GM23338 (cell line): ENCODE results near the gene JAKMIP2. TPM values are rescaled to one million over a fixed set of nuclear protein-coding genes. Genes with fewer than 3 reads are reported as not detected.

Experiments
- ETS1 ChIP-seq: IDR thresholded peaks from 2 replicates; pipeline ENCODE4 v1.6.1; 2016; ENCODE audit warnings: antibody characterized with exemption
- EZH2 ChIP-seq: fragments of 200-600 bp; sonication (generic); IDR thresholded peaks from one replicate; pipeline ENCODE4 v1.8.0; 2017; ENCODE audit warnings: antibody characterized with exemption, mild to moderate bottlenecking, low read depth; ENCODE audit not compliant: unreplicated experiment
- EZH2phosphoT487 ChIP-seq: fragments of 200-600 bp; sonication (generic); IDR thresholded peaks from one replicate; pipeline ENCODE4 v1.8.1; 2018; ENCODE audit warnings: antibody characterized with exemption; ENCODE audit not compliant: unreplicated experiment
- JUNB ChIP-seq: IDR thresholded peaks from one replicate; pipeline ENCODE4 v1.6.1; 2016; ENCODE audit warnings: antibody characterized with exemption; ENCODE audit not compliant: unreplicated experiment
- NANOG ChIP-seq: IDR thresholded peaks from 2 replicates; pipeline ENCODE4 v1.6.1; 2016; ENCODE audit warnings: antibody characterized with exemption, borderline replicate concordance
- POLR2AphosphoS5 ChIP-seq: IDR thresholded peaks from 2 replicates; pipeline ENCODE4 v1.6.1; 2016; ENCODE audit warnings: antibody characterized with exemption, low read depth
- STAT1 ChIP-seq: IDR thresholded peaks from one replicate; pipeline ENCODE4 v1.6.1; 2016; ENCODE audit warnings: antibody characterized with exemption; ENCODE audit not compliant: unreplicated experiment
- ZNF462 ChIP-seq: fragments of 250-450 bp; sonication (Bioruptor Pico); IDR thresholded peaks from 2 replicates; pipeline ENCODE4 v1.5.0; 2020; ENCODE audit warnings: mild to moderate bottlenecking, moderate library complexity
- polyA plus RNA-seq: library from polyadenylated mRNA; unstranded; fragments of >200 nt; fragmentation: Nextera tagmentation; extraction: Ambion mirVana; gene quantifications from 2 replicates; pipeline ENCODE4 v1.2.1, GENCODE V29; 2016
- total RNA-seq: library from RNA; depleted of rRNA; stranded (reverse); fragments of >200 nt; shearing (Covaris generic); gene quantifications from 2 replicates; pipeline ENCODE4 v1.2.3, GENCODE V29; 2014
- TF ChIP-seq, protein P1 (sequence below): IDR thresholded peaks from one replicate; pipeline ENCODE4 v1.6.1; 2018; ENCODE audit warnings: antibody characterized with exemption; ENCODE audit not compliant: unreplicated experiment
- TF ChIP-seq, protein P2 (sequence below), 2 experiments: fragments of 200-600 bp in 1 of 2; sonication (generic) in 1 of 2; conservative IDR thresholded peaks; 2 replicates each; pipeline versions ENCODE4 v1.5.1 to v1.6.1; 2016 to 2017; ENCODE audit warnings: antibody characterized with exemption in 2 of 2, low read depth in 2 of 2, mild to moderate bottlenecking in 2 of 2, moderate library complexity in 1 of 2

The JAKMIP2 gene
- total and polyA plus RNA-seq, 2 experiments from 2014 or later = 20.5 to 27.2 TPM

GRCh38 chr5:147779694-147780093 is 2.8 kb downstream of the JAKMIP2 start (continued):
- TF ChIP-seq ZNF462 (CRISPR knock-in tag) (no peak), STAT1 (no peak), JUNB (no peak), POLR2AphosphoS5 (no peak), EZH2 (no peak), NANOG (no peak), EZH2phosphoT487 (no peak), ETS1 (no peak)
- TF ChIP-seq, protein P1, sequence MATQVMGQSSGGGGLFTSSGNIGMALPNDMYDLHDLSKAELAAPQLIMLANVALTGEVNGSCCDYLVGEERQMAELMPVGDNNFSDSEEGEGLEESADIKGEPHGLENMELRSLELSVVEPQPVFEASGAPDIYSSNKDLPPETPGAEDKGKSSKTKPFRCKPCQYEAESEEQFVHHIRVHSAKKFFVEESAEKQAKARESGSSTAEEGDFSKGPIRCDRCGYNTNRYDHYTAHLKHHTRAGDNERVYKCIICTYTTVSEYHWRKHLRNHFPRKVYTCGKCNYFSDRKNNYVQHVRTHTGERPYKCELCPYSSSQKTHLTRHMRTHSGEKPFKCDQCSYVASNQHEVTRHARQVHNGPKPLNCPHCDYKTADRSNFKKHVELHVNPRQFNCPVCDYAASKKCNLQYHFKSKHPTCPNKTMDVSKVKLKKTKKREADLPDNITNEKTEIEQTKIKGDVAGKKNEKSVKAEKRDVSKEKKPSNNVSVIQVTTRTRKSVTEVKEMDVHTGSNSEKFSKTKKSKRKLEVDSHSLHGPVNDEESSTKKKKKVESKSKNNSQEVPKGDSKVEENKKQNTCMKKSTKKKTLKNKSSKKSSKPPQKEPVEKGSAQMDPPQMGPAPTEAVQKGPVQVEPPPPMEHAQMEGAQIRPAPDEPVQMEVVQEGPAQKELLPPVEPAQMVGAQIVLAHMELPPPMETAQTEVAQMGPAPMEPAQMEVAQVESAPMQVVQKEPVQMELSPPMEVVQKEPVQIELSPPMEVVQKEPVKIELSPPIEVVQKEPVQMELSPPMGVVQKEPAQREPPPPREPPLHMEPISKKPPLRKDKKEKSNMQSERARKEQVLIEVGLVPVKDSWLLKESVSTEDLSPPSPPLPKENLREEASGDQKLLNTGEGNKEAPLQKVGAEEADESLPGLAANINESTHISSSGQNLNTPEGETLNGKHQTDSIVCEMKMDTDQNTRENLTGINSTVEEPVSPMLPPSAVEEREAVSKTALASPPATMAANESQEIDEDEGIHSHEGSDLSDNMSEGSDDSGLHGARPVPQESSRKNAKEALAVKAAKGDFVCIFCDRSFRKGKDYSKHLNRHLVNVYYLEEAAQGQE = no peak
- TF ChIP-seq, protein P2, sequence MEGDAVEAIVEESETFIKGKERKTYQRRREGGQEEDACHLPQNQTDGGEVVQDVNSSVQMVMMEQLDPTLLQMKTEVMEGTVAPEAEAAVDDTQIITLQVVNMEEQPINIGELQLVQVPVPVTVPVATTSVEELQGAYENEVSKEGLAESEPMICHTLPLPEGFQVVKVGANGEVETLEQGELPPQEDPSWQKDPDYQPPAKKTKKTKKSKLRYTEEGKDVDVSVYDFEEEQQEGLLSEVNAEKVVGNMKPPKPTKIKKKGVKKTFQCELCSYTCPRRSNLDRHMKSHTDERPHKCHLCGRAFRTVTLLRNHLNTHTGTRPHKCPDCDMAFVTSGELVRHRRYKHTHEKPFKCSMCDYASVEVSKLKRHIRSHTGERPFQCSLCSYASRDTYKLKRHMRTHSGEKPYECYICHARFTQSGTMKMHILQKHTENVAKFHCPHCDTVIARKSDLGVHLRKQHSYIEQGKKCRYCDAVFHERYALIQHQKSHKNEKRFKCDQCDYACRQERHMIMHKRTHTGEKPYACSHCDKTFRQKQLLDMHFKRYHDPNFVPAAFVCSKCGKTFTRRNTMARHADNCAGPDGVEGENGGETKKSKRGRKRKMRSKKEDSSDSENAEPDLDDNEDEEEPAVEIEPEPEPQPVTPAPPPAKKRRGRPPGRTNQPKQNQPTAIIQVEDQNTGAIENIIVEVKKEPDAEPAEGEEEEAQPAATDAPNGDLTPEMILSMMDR (conservative IDR thresholded peaks at IDR 0.05; ENCODE audit: low read depth in 2 of 2) = no peak
